ENCODE results near the gene MSLN.
A peak's percentile ranks its signal among the peaks of the same experiment; 100 is the strongest.

Gene MSLN

GRCh38 chr16:723695-724094 lies 36.8 kb upstream of the MSLN start:
- Histone ChIP-seq H3K9me3 (ENCODE audit: control insufficient read depth in 2 of 2, low read length in 2 of 2) (no peaks in the 10 kb centered on the region), H3K27ac (ENCODE audit: low read depth in 2 of 2, low read length in 2 of 2) (no peak overlapping the region), H3K4me1 (ENCODE audit: control insufficient read depth in 2 of 2, insufficient read depth in 2 of 2, low read length in 2 of 2) (peaks cover 37 to 46% of the 10 kb centered on the region in 2 donors), H3K9ac (ENCODE audit: low read depth in 1 of 2, low read length in 2 of 2) (no peak overlapping the region), H3K27me3 (ENCODE audit: control insufficient read depth in 2 of 2, insufficient read depth in 2 of 2, low read length in 2 of 2) (peaks cover 9 to 22% of the 10 kb centered on the region in 2 donors), H3K36me3 (ENCODE audit: control insufficient read depth in 2 of 2, insufficient read depth in 2 of 2, low read length in 2 of 2) (no peaks in the 10 kb centered on the region), H3K4me3 (ENCODE audit: low read length in 2 of 2) (no peak overlapping the region)

- H3K9ac ChIP-seq (ENCODE audit: low read depth in 1 of 2, low read length in 2 of 2), result no peak overlapping the region
- no peaks in the 10 kb centered on the region for H3K36me3 ChIP-seq (ENCODE audit: control insufficient read depth in 2 of 2, insufficient read depth in 2 of 2, low read length in 2 of 2)
- no peak overlapping the region for H3K27ac ChIP-seq (ENCODE audit: low read depth in 2 of 2, low read length in 2 of 2)
- H3K4me3 ChIP-seq (ENCODE audit: low read length in 2 of 2), result no peak overlapping the region
- peaks cover 9 to 22% of the 10 kb centered on the region in 2 donors for H3K27me3 ChIP-seq (ENCODE audit: control insufficient read depth in 2 of 2, insufficient read depth in 2 of 2, low read length in 2 of 2)
- H3K9me3 ChIP-seq (ENCODE audit: control insufficient read depth in 2 of 2, low read length in 2 of 2), result no peaks in the 10 kb centered on the region
- peaks cover 30 to 39% of the 10 kb centered on the region in 2 donors for H3K4me1 ChIP-seq (ENCODE audit: control insufficient read depth in 2 of 2, insufficient read depth in 2 of 2, low read length in 2 of 2)
Observed at GRCh38 chr16:724188-725040, 36.1 kb upstream of the MSLN start.

- Histone ChIP-seq H3K4me3 (ENCODE audit: low read length in 2 of 2) (no peak overlapping the region), H3K9ac (ENCODE audit: low read depth in 1 of 2, low read length in 2 of 2) (no peak overlapping the region), H3K4me1 (ENCODE audit: control insufficient read depth in 2 of 2, insufficient read depth in 2 of 2, low read length in 2 of 2) (peaks cover 24 to 35% of the 10 kb centered on the region in 2 donors), H3K36me3 (ENCODE audit: control insufficient read depth in 2 of 2, insufficient read depth in 2 of 2, low read length in 2 of 2) (no peaks in the 10 kb centered on the region), H3K27ac (ENCODE audit: low read depth in 2 of 2, low read length in 2 of 2) (no peak overlapping the region), H3K27me3 (ENCODE audit: control insufficient read depth in 2 of 2, insufficient read depth in 2 of 2, low read length in 2 of 2) (peaks cover 9 to 22% of the 10 kb centered on the region in 2 donors), H3K9me3 (ENCODE audit: control insufficient read depth in 2 of 2, low read length in 2 of 2) (no peaks in the 10 kb centered on the region)
Observed at GRCh38 chr16:725041-725376, 35.5 kb upstream of the MSLN start.

- Histone ChIP-seq H3K4me1 (ENCODE audit: control insufficient read depth in 2 of 2, insufficient read depth in 2 of 2, low read length in 2 of 2) (peaks cover 18 to 28% of the 10 kb centered on the region in 2 donors), H3K9me3 (ENCODE audit: control insufficient read depth in 2 of 2, low read length in 2 of 2) (no peaks in the 10 kb centered on the region), H3K36me3 (ENCODE audit: control insufficient read depth in 2 of 2, insufficient read depth in 2 of 2, low read length in 2 of 2) (peaks cover 0 to 4% of the 10 kb centered on the region in 2 donors), H3K4me3 (ENCODE audit: low read length in 2 of 2) (no peak overlapping the region), H3K9ac (ENCODE audit: low read depth in 1 of 2, low read length in 2 of 2) (no peak overlapping the region), H3K27me3 (ENCODE audit: control insufficient read depth in 2 of 2, insufficient read depth in 2 of 2, low read length in 2 of 2) (peaks cover 9 to 22% of the 10 kb centered on the region in 2 donors), H3K27ac (ENCODE audit: low read depth in 2 of 2, low read length in 2 of 2) (no peak overlapping the region)
Observed at GRCh38 chr16:725463-726187, 34.9 kb upstream of the MSLN start.

GRCh38 chr16:726188-726437 lies 34.4 kb upstream of the MSLN start:
- peaks cover 16 to 26% of the 10 kb centered on the region in 2 donors for H3K4me1 ChIP-seq (ENCODE audit: control insufficient read depth in 2 of 2, insufficient read depth in 2 of 2, low read length in 2 of 2)
- no peak overlapping the region for H3K9ac ChIP-seq (ENCODE audit: low read depth in 1 of 2, low read length in 2 of 2)
- no peak overlapping the region for H3K4me3 ChIP-seq (ENCODE audit: low read length in 2 of 2)
- H3K36me3 ChIP-seq (ENCODE audit: control insufficient read depth in 2 of 2, insufficient read depth in 2 of 2, low read length in 2 of 2), result peaks cover 0 to 6% of the 10 kb centered on the region in 2 donors
- H3K27me3 ChIP-seq (ENCODE audit: control insufficient read depth in 2 of 2, insufficient read depth in 2 of 2, low read length in 2 of 2), result peaks cover 9 to 22% of the 10 kb centered on the region in 2 donors
- no peak overlapping the region for H3K27ac ChIP-seq (ENCODE audit: low read depth in 2 of 2, low read length in 2 of 2)
- H3K9me3 ChIP-seq (ENCODE audit: control insufficient read depth in 2 of 2, low read length in 2 of 2), result no peaks in the 10 kb centered on the region

- H3K9me3 ChIP-seq (ENCODE audit: control insufficient read depth in 2 of 2, low read length in 2 of 2), result no peaks in the 10 kb centered on the region
- H3K4me3 ChIP-seq (ENCODE audit: low read length in 2 of 2), result peak within 1 kb of the TSS; percentile 52 to 66
- peaks cover 9 to 22% of the 10 kb centered on the region in 2 donors for H3K27me3 ChIP-seq (ENCODE audit: control insufficient read depth in 2 of 2, insufficient read depth in 2 of 2, low read length in 2 of 2)
- H3K27ac ChIP-seq (ENCODE audit: low read depth in 2 of 2, low read length in 2 of 2), result no peak within 1 kb of the TSS
- H3K9ac ChIP-seq (ENCODE audit: low read depth in 1 of 2, low read length in 2 of 2), result peak within 1 kb of the TSS in 1 of 2 donors; percentile 32
- peaks cover 2 to 6% of the 10 kb centered on the region in 2 donors for H3K36me3 ChIP-seq (ENCODE audit: control insufficient read depth in 2 of 2, insufficient read depth in 2 of 2, low read length in 2 of 2)
- peaks cover 13 to 22% of the 10 kb centered on the region in 2 donors for H3K4me1 ChIP-seq (ENCODE audit: control insufficient read depth in 2 of 2, insufficient read depth in 2 of 2, low read length in 2 of 2)
Observed at GRCh38 chr16:726438-727290, 33.9 kb upstream of the MSLN start, which contains the start of the genes CCDC78 and HAGHL. Gene CCDC78, minus strand, starts transcription at chr16:726443. Its CDS starts 76 bp downstream, at chr16:726367. Gene HAGHL, plus strand, starts transcription at chr16:727106. Its CDS starts 404 bp downstream, at chr16:727510.

- no peak overlapping the region for H3K27ac ChIP-seq (ENCODE audit: low read depth in 2 of 2, low read length in 2 of 2)
- H3K9me3 ChIP-seq (ENCODE audit: control insufficient read depth in 2 of 2, low read length in 2 of 2), result no peaks in the 10 kb centered on the region
- peaks cover 9 to 22% of the 10 kb centered on the region in 2 donors for H3K27me3 ChIP-seq (ENCODE audit: control insufficient read depth in 2 of 2, insufficient read depth in 2 of 2, low read length in 2 of 2)
- peaks cover 10 to 20% of the 10 kb centered on the region in 2 donors for H3K4me1 ChIP-seq (ENCODE audit: control insufficient read depth in 2 of 2, insufficient read depth in 2 of 2, low read length in 2 of 2)
- peak overlapping the region in 1 of 2 donors; percentile 32 for H3K9ac ChIP-seq (ENCODE audit: low read depth in 1 of 2, low read length in 2 of 2)
- H3K36me3 ChIP-seq (ENCODE audit: control insufficient read depth in 2 of 2, insufficient read depth in 2 of 2, low read length in 2 of 2), result peaks cover 6 to 8% of the 10 kb centered on the region in 2 donors
- peak overlapping the region; percentile 52 to 66 for H3K4me3 ChIP-seq (ENCODE audit: low read length in 2 of 2)
Observed at GRCh38 chr16:727291-727977, 33.1 kb upstream of the MSLN start.

- Histone ChIP-seq H3K4me1 (ENCODE audit: control insufficient read depth in 2 of 2, insufficient read depth in 2 of 2, low read length in 2 of 2) (peaks cover 10 to 20% of the 10 kb centered on the region in 2 donors), H3K27ac (ENCODE audit: low read depth in 2 of 2, low read length in 2 of 2) (no peak overlapping the region), H3K36me3 (ENCODE audit: control insufficient read depth in 2 of 2, insufficient read depth in 2 of 2, low read length in 2 of 2) (peaks cover 12 to 13% of the 10 kb centered on the region in 2 donors), H3K27me3 (ENCODE audit: control insufficient read depth in 2 of 2, insufficient read depth in 2 of 2, low read length in 2 of 2) (peaks cover 9 to 22% of the 10 kb centered on the region in 2 donors), H3K9ac (ENCODE audit: low read depth in 1 of 2, low read length in 2 of 2) (peak overlapping the region in 1 of 2 donors; percentile 10), H3K4me3 (ENCODE audit: low read length in 2 of 2) (peak overlapping the region; percentile 31 to 35), H3K9me3 (ENCODE audit: control insufficient read depth in 2 of 2, low read length in 2 of 2) (no peaks in the 10 kb centered on the region)
Observed at GRCh38 chr16:728131-728889, 32.2 kb upstream of the MSLN start.

All from mucosa of rectum (tissue), 2 donors.